Esophagus muscularis mucosa (tissue), 4 donors: ENCODE measurements around the gene TIMM22.

Experiments used
- EP300 ChIP-seq: sonication (generic); formaldehyde crosslinking; IDR thresholded peaks from one replicate; pipeline ENCODE4 v1.6.1; 2017; ENCODE audit warnings: antibody characterized with exemption
- POLR2A ChIP-seq: fragments of 450-650 bp; IDR thresholded peaks from one replicate; pipeline ENCODE4 v1.6.1; 2017; ENCODE audit warnings: antibody characterized with exemption, moderate library complexity, mild to moderate bottlenecking, low read depth
- TF ChIP-seq, protein P1 (sequence below), 3 experiments: fragments of 200-600 bp in 2 of 3; fragments of 450-650 bp in 1 of 3; sonication (generic) in 2 of 3; IDR thresholded peaks; one replicate each; pipeline ENCODE4 v1.5.1; 2017 to 2019; ENCODE audit warnings: antibody characterized with exemption in 3 of 3, mild to moderate bottlenecking in 2 of 3, moderate library complexity in 1 of 3

GRCh38 chr17:1013729-1014090 is 16.8 kb downstream of the TIMM22 start:
- TF ChIP-seq, protein P1, sequence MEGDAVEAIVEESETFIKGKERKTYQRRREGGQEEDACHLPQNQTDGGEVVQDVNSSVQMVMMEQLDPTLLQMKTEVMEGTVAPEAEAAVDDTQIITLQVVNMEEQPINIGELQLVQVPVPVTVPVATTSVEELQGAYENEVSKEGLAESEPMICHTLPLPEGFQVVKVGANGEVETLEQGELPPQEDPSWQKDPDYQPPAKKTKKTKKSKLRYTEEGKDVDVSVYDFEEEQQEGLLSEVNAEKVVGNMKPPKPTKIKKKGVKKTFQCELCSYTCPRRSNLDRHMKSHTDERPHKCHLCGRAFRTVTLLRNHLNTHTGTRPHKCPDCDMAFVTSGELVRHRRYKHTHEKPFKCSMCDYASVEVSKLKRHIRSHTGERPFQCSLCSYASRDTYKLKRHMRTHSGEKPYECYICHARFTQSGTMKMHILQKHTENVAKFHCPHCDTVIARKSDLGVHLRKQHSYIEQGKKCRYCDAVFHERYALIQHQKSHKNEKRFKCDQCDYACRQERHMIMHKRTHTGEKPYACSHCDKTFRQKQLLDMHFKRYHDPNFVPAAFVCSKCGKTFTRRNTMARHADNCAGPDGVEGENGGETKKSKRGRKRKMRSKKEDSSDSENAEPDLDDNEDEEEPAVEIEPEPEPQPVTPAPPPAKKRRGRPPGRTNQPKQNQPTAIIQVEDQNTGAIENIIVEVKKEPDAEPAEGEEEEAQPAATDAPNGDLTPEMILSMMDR (IDR thresholded peaks at IDR 0.05) = no peak
- TF ChIP-seq POLR2A = no peak
- TF ChIP-seq EP300 = no peak
